Measurements from ENCODE around the gene OR1D5. TPM values are rescaled to one million over a fixed set of nuclear protein-coding genes. Genes with fewer than 3 reads are reported as not detected.

The OR1D5 gene
- total RNA-seq, 2 experiments from 2014 or later = not detected

- ATAC-seq = no peak
- Mint-ChIP-seq H3K27me3 (no peaks in the 10 kb centered on the region), H3K4me1 (ENCODE audit: low read depth) (no peaks in the 10 kb centered on the region), H3K4me3 (no peak overlapping the region), H3K9me3 (peaks cover 11% of the 10 kb centered on the region), H3K27ac (no peak overlapping the region), H3K36me3 (ENCODE audit: low read depth) (peaks cover 26% of the 10 kb centered on the region)
- CTCF ChIA-PET = interaction anchor here (1.2 kb wide), 1 partner anchor 170 kb away, joined by 3 read pairs; no protein-coding TSS in a partner anchor
- POLR2A ChIA-PET = no interaction called here
- TF ChIP-seq CTCF (IDR thresholded peaks at IDR 0.05) = no peak
- DNase-seq = no peak
- intact Hi-C loops (cut with micrococcal nuclease) = no loop called here
Observed at GRCh38 chr17:3019761-3020160, 43.6 kb downstream of the OR1D5 start.

GRCh38 chr17:3017936-3018335, 45.5 kb downstream of the OR1D5 start:
- DNase-seq (no peak), ATAC-seq (no peak)
- Mint-ChIP-seq H3K27ac (no peak overlapping the region), H3K36me3 (ENCODE audit: low read depth) (peaks cover 19% of the 10 kb centered on the region), H3K4me1 (ENCODE audit: low read depth) (no peaks in the 10 kb centered on the region), H3K4me3 (no peak overlapping the region), H3K27me3 (no peaks in the 10 kb centered on the region), H3K9me3 (peaks cover 7% of the 10 kb centered on the region)
- intact Hi-C loops (cut with micrococcal nuclease) = no loop called here
- TF ChIP-seq CTCF (IDR thresholded peaks at IDR 0.05) = no peak
- POLR2A ChIA-PET = no interaction called here
- CTCF ChIA-PET = no interaction called here

- H3K36me3 Mint-ChIP-seq (ENCODE audit: low read depth) = peaks cover 3% of the 10 kb centered on the region
- ATAC-seq = no peak
- no peak overlapping the region for H3K4me3 Mint-ChIP-seq
- intact Hi-C loops (cut with micrococcal nuclease) = no loop called here
- no peaks in the 10 kb centered on the region for H3K4me1 Mint-ChIP-seq (ENCODE audit: low read depth)
- H3K27me3 Mint-ChIP-seq = no peaks in the 10 kb centered on the region
- H3K9me3 Mint-ChIP-seq = no peaks in the 10 kb centered on the region
- TF ChIP-seq CTCF (IDR thresholded peaks at IDR 0.05) = no peak
- DNase-seq = no peak
- ChIA-PET POLR2A (no interaction called here), CTCF (interaction anchor here (12.4 kb wide), 1 partner anchor 168 kb away, joined by 96 read pairs; no protein-coding TSS in a partner anchor)
- no peak overlapping the region for H3K27ac Mint-ChIP-seq
Observed at GRCh38 chr17:3015890-3016289, 47.5 kb downstream of the OR1D5 start.

GRCh38 chr17:3012926-3013581, 50.4 kb downstream of the OR1D5 start:
- no peak overlapping the region for H3K27ac Mint-ChIP-seq
- intact Hi-C loops (cut with micrococcal nuclease) = loop anchor here (5.0 kb wide), 2 partner anchors 166 to 186 kb away; no protein-coding TSS in a partner anchor
- no peak overlapping the region for H3K4me3 Mint-ChIP-seq
- no peaks in the 10 kb centered on the region for H3K9me3 Mint-ChIP-seq
- H3K4me1 Mint-ChIP-seq (ENCODE audit: low read depth) = no peaks in the 10 kb centered on the region
- ATAC-seq (peak; percentile 94), DNase-seq (peak; percentile 69)
- ChIA-PET POLR2A (no interaction called here), CTCF (interaction anchor here (0.6 to 12.4 kb wide), 21 partner anchors 9 to 227 kb away, joined by 3 to 96 read pairs (median 4); no protein-coding TSS in a partner anchor)
- H3K36me3 Mint-ChIP-seq (ENCODE audit: low read depth) = no peaks in the 10 kb centered on the region
- H3K27me3 Mint-ChIP-seq = no peaks in the 10 kb centered on the region
- peak; percentile 68 for TF ChIP-seq CTCF (IDR thresholded peaks at IDR 0.05)

Other genes with a start within 250 kb of the OR1D5 start
- not detected for gene OR1D2, start 40.8 kb upstream of the OR1D5 start, total RNA-seq
- gene OR1G1, start 63.9 kb upstream of the OR1D5 start, total RNA-seq = not detected
- gene OR1A2, start 133.9 kb upstream of the OR1D5 start, total RNA-seq = not detected
- gene OR1A1, start 144.1 kb upstream of the OR1D5 start, total RNA-seq = not detected
- under 1 TPM in 1 of 2 experiments, not detected in 1; 0.29 TPM for gene OR3A1, start 234.8 kb upstream of the OR1D5 start, total RNA-seq